GM23248 (cell line): ENCODE data around the gene ZNF486.
"Not testable (repeated sequence)": the region's sequence is repeated elsewhere in the genome, so short reads cannot be mapped to it uniquely, and the experiment has no call there.

Experiments
- EZH2 ChIP-seq: fragments of 200-600 bp; sonication (generic); IDR thresholded peaks from 2 replicates; pipeline ENCODE4 v1.6.1; 2018; ENCODE audit warnings: antibody characterized with exemption, mild to moderate bottlenecking; ENCODE audit not compliant: insufficient read depth, poor library complexity, severe bottlenecking
- EZH2phosphoT487 ChIP-seq: fragments of 200-600 bp; sonication (generic); IDR thresholded peaks from 2 replicates; pipeline ENCODE4 v1.6.1; 2018; ENCODE audit warnings: antibody characterized with exemption, moderate library complexity, mild to moderate bottlenecking, low read depth; ENCODE audit not compliant: insufficient read depth

- TF ChIP-seq EZH2phosphoT487, EZH2: not testable (repeated sequence)
These were observed 14.5 kb upstream of the ZNF486 start for GRCh38 chr19:20152506-20152905.
